GM21447 (cell line): Measurements from ENCODE around the gene GNAT2.

ENCODE experiments used
- ATAC-seq: cut with Tn5 transposase; IDR thresholded peaks from one replicate; pipeline ENCODE4 v1.9.1; 2021; ENCODE audit not compliant: unreplicated experiment

The GNAT2 gene

DNA sequence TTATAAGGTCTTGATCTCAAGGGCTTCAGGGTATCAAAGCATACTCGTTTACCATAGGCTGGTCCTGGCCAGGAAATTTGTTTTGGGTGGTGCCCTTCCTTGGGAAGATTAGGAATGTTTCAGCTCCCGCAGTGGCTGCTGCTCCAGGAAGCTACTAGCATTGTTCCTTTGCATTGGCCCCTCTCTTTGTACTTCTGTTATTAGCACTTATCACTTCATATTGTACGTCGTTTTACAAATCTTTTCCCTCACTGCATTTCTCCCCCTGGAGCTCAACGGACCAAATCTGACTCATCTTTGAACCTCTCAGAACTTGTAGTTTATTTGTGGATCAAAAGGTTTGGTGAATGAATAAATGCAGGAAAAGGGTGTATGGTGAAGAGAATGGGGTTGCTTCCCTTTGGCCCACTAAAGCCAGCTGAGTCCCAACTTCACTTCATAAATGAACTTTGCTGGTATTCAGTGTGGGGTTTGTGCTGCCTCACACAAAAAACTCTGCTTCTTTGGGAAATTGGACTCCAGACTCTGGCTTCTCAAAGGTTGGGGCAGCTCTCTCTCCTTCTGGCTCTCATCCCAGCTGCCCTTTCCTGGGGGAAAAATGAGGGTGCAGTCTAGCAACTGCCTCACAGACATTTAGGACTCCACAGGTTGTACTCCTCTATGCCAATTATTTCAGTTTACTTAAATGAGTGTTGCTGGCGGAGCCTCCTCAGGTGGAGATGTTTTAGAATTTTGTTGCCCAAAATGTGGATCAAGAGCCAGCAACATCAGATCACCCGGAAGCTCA, 5.9 kb downstream of the GNAT2 start:
- no peak for ATAC-seq

DNA sequence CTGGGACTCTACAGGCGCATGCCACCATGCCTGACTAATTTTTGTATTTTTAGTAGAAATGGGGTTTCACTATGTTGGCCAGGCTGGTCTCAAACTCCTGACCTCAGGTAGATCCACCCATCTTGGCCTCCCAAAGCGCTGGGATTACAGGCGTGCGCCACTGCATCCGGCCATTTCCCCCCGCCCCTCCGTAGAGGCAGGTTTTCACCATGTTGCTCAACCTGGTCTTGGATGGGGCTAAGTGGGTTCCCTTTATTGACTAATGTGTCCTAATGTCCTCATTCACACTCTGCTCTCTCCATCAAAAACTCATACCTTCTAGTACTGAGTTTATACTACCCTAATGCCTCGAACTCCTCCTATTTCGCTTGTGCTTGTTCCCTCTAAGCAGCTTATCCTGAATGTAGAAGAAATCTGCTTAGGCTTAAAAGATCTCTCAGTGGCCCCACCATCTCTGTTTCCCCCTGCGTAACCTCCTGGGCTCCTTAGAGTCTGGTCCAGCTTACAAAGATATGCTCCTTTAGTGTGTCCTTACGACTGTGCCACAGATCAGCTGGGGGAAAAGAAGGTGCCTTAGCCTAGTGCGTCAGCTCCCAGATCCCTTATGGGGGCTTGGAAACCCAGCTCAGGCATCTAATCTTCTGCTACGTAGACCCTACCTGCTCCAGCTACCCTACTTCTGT, 8.0 kb downstream of the GNAT2 start:
- no peak for ATAC-seq

DNA sequence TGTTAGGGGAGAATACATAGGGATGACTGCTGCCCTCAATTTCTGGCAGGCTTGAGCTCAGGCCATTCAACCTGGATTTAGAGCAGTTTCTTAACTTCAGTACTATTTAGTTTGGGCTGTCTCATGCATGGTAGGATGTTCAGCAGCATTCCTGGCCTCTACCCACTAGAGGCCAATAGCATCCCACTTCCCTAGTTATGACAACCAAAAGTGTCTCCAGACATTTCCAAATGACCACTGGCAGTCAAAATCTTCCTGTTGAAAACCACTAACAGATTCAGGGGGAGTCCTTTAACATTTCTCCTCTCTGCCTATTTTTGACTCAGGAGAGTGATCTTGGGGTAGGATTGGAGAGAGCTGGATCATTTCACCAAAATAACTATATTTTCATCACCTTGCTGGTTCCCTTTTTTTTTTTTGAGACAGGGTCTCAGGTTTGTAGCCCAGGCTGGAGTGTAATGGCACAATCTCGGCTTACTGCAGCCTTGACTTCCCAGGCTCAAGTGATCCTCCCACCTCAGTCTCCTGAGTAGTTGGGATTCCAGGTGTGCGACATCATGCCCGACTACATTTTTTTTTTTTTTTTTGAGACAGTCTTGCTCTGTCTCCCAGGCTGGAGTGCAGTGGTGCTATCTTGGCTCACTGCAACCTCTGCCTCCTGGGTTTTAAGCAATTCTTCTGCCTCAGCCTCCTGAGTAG, 8.7 kb downstream of the GNAT2 start:
- no peak for ATAC-seq

DNA sequence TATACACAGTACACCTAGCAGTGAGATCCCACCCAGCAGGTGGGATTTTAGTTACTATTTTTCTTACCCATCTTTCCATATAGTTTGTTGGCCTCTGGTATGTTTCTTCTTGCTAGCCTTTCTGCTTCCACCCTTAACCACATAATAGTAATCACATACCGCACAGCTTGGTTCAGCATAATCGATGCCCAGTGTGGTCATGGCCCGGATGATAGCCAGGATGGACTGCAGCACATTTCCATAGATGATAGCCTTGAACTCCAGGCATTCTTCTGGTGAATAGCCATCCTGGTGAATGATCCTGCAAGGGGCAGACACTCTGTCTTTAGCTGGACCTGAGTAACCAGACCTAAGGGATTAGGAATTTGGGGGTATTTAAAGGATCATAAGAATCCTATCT, 9.5 kb downstream of the GNAT2 start:
- no peak for ATAC-seq

DNA sequence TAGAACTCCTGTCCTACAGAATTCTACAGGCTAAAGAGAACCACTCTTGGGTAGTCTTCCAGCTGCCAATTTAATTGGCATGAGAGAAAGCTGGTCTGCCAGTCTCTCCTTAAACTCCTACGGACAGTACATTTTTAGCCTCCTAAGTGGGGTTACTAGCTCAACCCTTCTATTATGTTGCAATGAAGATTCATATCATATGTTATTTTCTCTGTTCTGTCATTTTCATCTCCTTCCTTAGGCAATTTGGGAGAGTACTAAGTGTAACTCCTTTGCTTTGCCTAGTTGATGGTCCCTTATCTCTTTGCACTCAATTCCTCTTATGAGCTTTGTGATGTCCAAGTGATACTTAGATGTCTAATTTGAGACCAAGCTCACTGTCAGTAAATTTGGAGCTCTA, 14.0 kb downstream of the GNAT2 start:
- ATAC-seq, result no peak

DNA sequence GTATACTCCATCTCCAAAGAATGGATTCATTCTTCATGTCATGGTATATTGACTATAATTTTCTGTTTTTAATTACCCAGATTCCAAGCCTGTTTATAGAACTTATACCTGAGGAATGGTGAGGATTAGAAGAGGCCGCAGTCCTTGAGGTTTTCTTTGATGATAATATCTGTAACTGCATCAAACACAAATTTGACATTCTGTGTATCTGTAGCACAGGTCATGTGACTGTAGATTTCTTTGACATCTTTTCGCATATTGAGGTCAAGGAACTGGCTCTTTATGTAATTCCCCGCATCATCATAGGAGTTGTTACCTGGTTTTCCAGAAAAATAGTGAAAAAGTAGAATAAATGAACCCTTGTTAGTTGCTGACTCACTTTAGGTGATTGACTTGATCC, 16.2 kb downstream of the GNAT2 start:
- no peak for ATAC-seq

DNA sequence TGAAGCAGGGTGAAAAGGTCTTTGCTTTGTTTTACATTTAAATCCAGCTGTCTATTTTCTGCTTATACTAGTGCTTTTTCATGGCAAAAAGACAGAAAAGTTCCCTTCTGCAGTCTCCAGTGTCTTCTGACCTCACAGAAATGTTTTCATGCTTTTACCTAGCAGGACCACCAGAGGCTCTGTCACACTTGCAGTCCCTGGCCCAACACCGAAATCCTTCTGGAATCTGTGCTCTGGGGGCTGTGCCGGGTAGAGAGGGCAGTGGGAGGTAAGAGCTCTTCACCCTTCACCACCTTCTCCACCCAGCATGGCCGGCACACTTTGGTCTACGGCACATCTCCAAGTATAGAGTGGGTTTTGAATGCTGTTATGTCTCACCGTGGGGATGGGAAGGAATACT, 20.8 kb downstream of the GNAT2 start:
- no peak for ATAC-seq

DNA sequence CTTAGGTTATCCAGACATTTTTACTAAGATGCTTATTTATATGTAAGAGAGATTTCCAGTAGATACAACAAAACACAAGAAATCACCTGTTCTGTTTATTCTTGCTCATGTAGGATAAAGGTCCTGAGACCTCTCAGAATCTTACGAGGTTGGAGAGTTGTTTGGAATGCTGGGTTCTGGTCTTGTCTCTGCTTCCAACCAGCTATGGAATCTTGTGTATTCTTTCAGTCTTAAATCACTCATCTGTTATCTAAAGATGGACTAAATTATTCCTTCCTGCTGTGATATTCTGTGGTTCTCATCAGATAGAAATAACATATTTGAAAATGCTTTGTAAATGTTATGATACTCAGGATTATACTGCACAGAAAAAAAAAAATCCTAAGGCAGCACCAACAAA, 21.3 kb downstream of the GNAT2 start:
- no peak for ATAC-seq

DNA sequence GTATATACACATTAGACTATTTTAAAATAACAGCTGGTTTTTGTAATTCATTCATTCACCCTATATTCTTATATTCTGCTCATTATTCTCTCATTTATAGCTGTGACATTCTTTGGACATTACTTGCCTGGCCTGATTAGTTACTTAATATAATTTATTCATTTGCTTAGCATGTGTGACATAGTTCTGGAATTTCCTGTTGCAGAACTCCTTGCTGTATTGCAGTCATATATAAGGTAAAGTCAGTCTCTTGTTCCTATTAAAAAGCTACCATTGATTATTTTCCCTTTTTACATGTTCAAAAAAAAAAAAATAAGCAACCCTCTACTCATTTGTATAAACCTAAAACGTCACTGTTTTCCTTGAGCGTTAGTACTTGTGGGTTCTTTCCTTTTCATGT, 23.9 kb downstream of the GNAT2 start:
- ATAC-seq, result no peak

DNA sequence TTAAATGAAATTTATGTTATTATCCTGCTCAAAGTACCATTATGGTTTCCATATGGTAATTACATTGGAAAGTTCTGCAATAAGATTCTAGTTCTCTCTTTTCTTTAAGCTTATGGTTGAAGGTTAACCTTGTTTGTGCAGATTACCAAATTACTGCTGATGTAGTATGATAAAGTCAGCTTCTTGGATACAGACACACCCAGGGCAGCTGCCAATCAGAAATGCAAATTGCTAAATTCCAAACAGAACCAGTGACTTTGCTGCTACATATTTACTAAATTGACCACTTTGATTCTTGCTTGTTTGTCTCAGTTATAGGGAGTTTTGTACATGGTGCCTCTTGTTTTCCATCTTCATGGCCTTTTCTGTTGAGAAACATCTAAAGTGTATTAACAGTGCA, 26.5 kb downstream of the GNAT2 start:
- no peak for ATAC-seq

DNA sequence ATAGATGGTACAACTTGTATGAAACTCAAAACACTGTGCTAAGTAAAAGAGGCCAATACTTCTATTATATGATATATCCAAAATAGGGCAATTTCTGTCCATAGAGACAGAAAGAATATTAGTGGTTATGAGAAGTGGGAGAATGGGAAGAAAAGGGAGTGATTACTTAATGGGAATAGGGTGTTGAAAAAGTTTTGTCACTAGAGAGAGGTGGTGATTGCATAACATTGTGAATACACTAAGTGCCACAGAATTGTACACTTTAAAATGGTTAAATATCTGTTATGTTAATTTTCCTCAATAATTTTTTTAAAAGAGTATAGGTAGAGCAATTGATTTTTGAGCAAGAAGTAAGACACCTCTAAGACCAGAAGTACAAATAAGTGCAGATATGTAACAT, 29.7 kb downstream of the GNAT2 start:
- ATAC-seq, result no peak

DNA sequence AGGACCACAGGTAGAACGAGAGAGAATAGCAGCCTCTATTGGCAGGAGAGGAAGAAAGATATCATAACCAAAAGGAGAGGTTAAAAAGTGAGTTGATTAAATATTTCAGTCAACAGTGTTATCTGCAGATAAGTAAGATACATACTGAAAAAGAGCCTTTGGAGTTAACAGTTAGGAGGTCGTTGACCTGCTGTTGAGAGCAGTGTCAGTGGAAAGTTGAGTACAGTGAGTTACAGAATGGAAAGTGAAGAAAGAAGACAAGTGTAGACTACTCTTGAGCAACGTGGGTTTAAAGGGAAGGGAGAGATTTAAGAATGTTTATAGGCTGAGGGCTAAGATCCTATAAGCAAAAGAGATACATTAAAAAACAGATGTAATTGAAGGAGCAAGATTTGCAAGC, 30.2 kb downstream of the GNAT2 start:
- ATAC-seq, result no peak

DNA sequence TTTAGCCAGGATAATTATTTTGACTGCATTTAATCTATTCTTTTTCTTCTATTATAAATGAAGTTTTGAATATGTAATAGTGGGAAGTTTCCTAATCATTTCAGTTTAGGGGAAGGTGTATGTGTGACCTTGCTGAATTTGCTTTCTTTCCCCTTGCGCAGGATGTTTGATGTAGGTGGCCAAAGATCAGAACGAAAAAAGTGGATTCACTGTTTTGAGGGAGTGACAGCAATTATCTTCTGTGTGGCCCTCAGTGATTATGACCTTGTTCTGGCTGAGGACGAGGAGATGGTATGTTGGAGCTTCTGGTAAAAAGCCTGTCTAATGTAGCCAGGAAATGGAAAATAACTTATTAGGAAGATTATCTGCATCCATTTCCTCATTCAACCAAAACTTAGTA, 33.4 kb downstream of the GNAT2 start:
- ATAC-seq, result no peak

DNA sequence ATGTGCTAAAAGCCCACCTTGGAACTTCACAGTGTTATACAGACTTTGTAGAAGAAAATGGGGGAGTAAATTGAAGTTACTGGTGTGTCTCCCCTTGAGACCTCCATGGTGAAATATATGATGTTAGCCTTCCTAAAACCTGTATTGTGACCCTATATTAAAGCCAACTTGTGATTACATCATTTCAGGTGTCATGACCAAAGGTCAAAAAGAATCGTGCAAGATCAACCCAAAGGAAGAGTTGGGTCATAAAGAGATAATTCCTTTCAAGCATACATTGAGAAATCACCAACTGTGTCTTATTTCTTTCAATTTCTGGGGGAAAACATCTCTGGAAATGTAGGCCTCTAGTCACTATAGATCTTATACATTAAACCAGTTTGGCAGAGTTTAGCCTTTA, 34.6 kb downstream of the GNAT2 start:
- no peak for ATAC-seq

DNA sequence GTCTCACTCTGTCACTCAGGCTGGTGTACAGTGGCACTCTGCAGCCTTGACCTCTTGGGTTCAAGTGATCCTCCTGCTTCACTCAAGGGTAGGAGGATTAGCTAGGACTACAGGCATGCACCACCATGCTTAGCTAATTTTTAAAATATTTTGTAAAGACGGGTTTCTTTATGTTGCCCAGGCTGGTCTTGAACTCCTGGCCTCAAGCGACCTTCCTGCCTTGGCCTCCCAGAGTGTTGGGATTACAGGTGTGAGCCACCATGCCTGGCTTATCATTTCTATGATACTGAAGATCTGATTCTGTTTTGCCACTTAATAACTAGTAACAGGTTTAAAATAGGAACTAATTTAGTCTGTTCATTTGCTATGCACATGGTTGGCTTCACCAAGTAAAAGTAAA, 37.4 kb downstream of the GNAT2 start:
- no peak for ATAC-seq

DNA sequence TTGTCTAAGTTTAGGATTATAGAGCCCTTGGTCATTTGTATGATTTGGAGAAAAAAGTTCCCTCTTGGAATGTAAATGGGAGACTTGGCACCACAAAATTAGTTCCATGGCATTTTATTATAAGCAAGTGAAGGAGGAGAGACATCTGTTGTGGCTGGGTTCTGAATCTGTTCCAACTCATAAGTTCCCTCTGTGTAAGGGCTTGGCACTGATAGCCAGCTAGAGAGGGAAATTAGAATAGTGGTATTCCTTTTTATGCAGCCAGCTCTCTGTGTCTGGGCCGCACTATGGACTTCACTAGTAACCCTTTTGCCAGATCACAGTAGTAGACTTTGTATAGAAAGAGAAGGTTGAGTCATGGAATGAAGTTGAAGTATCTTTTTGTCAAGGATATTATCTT, 39.9 kb downstream of the GNAT2 start:
- no peak for ATAC-seq

DNA sequence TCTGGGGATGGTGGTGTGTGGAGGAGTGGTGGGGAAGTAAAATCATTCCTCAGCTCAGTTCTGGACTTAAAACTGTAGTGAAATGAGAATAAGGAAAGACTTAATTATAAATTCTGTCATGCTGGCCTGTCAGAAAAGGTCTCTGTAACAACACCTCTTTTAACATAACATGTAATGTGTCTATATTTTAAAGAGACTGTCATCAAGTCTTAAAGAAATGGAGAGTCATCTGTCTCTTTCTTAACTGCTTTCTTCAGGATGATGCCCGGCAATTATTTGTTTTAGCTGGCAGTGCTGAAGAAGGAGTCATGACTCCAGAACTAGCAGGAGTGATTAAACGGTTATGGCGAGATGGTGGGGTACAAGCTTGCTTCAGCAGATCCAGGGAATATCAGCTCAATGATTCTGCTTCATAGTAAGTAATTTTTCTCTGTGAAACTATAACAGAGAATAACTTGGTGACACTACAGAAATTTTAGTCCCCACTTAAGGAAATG, 40.4 kb downstream of the GNAT2 start:
- no peak for ATAC-seq

DNA sequence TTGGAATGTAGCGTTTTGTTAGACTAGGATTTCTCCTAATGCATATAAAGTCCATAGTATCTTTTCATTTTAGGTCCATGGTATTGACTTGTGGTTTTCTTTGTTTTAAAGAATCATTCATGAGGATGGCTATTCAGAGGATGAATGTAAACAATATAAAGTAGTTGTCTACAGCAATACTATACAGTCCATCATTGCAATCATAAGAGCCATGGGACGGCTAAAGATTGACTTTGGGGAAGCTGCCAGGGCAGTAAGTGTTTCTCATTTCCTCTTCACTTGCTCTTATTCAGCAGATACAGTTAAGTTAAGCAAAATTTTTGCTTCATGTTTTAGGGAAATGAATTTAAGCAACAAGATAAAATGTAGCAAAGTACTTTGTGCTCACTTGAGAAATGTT, 45.6 kb downstream of the GNAT2 start:
- no peak for ATAC-seq

DNA sequence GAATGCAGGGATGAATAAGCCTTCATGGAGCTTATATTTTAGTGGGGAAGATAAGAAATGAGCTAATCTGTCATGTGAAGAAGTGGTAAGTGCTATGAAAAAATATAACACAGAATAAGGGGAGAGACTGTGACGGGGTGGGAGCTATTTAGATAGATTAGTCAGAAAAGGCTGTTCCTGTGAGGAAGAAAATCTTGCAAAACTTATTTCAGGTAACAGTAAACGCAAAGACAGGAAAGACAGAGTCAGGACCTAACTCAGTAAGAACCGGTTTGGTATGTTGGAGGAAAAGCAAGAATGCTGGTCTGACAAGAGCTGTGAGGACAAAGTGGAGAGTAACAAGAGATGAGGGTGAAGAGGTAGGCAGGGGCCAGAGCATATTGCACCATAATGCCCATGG, 49.0 kb downstream of the GNAT2 start:
- ATAC-seq, result no peak

DNA sequence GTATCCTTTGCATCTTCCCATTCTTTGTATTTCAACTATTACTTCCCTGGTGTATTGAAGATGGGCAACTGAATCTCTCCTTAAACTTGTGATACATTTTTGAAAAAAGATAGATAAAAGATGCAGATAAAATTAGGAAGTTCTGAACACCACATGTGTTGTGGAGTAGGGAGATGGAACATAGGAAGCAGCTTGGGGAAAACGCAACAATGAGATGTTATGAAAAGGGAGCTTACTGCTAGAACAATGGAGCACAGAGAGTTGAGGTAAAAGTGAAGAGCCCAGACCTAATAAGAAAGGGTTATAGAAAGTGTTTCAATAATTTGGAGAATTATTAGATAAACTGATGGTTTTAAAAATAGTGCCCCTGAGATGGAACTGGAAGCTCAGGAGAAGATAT, 50.1 kb downstream of the GNAT2 start:
- ATAC-seq, result no peak

DNA sequence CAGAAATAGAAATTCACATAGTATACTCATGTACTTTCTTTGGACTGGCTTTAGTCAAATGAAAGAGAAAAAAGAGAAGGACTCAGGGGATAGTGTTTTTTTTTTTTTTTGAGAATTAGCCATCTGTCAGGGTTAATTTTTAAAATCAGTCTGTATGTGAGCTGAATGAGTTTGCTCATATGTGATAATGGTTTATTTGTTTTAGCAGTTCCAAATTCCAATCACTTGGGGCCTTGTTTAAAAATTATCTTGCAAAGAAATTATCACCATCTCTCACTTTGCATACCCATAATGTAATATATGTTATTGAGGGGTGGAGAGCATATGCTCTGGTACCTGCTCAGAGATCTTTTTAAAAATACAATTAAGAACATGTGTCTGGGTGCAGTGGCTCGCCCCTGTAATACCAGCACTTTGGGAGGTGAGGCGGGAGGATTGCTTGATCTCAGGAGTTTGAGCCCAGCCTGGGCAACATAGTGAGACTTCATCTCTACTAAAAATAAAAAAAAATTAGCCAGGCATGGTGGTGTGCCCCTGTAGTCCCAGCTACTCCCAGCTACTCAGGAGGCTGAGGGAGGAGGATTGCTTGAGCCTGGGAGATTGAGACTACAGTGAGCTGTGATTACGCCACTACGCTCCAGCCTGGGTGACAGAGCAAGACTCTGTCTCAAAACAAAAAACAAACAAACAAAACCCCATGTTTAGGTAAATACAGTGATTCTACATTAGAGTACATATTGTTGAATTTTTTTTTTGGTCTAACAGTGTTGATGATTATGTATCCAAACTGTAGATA, 51.3 kb downstream of the GNAT2 start:
- ATAC-seq, result no peak
